ENCODE data around the gene MICU1.
"Not testable (repeated sequence)": the region's sequence is repeated elsewhere in the genome, so short reads cannot be mapped to it uniquely, and the experiment has no call there.

Gene MICU1

GRCh38 chr10:72417971-72418370, 207.9 kb downstream of the MICU1 start:
- DNase-seq (ENCODE audit: low spot score), result no peak
- TF ChIP-seq CTCF (IDR thresholded peaks at IDR 0.05; ENCODE audit: extremely low read depth, missing control alignments), result no peak

- no peak for DNase-seq (ENCODE audit: low spot score)
- no peak for TF ChIP-seq CTCF (IDR thresholded peaks at IDR 0.05; ENCODE audit: extremely low read depth, missing control alignments)
These were observed 209.2 kb downstream of the MICU1 start for GRCh38 chr10:72416661-72417060.

DNA sequence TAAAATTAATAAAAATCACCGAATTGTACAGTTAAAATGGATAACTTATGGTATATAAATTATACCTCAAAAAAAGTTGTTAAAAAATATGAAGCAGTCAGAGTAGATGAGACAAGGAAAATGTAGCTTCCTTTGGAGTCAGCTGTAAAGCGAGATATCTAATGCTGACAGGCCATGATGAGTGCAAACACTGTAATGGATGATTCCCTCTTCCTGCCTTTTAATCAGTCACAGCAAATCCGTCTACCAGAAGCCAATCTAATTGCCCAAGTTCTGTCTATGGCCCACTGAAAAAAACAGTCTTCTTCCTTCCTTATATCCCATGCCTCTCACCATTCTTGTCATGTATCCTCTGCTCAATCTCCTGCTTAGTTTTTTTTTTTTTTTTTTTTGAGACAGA, 211.2 kb downstream of the MICU1 start:
- DNase-seq (ENCODE audit: low spot score), result no peak
- no peak for TF ChIP-seq CTCF (IDR thresholded peaks at IDR 0.05; ENCODE audit: extremely low read depth, missing control alignments)

GRCh38 chr10:72409167-72409566, 216.7 kb downstream of the MICU1 start:
- TF ChIP-seq CTCF (IDR thresholded peaks at IDR 0.05; ENCODE audit: extremely low read depth, missing control alignments), result no peak
- DNase-seq (ENCODE audit: low spot score), result no peak

- no peak for DNase-seq (ENCODE audit: low spot score)
- TF ChIP-seq CTCF (IDR thresholded peaks at IDR 0.05; ENCODE audit: extremely low read depth, missing control alignments), result no peak
These were observed 217.8 kb downstream of the MICU1 start for GRCh38 chr10:72407927-72408600.

DNA sequence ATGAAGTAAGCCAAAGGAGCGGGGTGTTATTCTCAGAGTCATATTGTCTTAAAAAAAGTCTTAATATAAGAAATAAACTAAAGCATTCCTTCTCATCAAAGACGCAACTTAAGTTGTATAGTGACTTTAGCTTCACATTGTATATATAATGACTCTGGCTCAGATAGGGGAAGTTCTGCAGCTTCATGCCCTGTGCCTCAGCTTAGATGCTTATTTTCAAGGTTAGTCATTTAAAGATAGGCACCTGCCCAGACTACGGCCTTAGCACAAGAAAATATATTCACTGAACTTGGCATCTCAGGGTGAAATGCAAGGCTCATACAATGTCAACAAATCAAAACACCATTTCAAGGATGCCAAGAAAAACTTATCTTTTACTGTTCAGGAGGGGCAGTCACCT, 218.4 kb downstream of the MICU1 start:
- TF ChIP-seq CTCF (IDR thresholded peaks at IDR 0.05; ENCODE audit: extremely low read depth, missing control alignments), result no peak
- DNase-seq (ENCODE audit: low spot score), result no peak

DNA sequence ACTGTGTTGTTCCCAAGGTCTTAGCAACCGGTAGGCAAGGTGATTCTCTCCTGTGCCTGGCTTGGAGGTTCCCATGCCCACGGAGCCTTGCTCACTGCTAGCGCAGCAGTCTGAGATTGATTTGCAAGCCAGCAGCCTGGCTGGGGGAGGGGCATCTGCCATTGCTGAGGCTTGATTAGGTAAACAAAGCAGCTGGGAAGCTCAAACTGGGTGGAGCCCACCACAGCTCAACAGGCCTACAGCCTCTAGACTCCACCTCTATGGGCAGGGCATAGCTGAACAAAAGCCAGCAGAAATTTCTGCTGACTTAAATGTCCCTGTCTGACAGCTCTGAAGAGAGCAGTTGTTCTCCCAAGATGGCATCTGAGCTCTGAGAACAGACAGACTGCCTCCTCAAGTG, 230.3 kb downstream of the MICU1 start:
- DNase-seq (ENCODE audit: low spot score), result not testable (repeated sequence)

GRCh38 chr10:72392571-72392970, 233.3 kb downstream of the MICU1 start:
- no peak for TF ChIP-seq CTCF (IDR thresholded peaks at IDR 0.05; ENCODE audit: extremely low read depth, missing control alignments)
- DNase-seq (ENCODE audit: low spot score), result no peak

Measured in GM20000 (cell line).